G401 (cell line): ENCODE results near the gene PDE3A. TPM values are rescaled to one million over a fixed set of nuclear protein-coding genes. Genes with fewer than 3 reads are reported as not detected.
A peak's percentile ranks its signal among the peaks of the same experiment; 100 is the strongest.
"Not testable (repeated sequence)": the region's sequence is repeated elsewhere in the genome, so short reads cannot be mapped to it uniquely, and the experiment has no call there.

ENCODE experiments used
- DNase-seq: peaks from one replicate; pipeline ENCODE4 v3.0.0-alpha.2; 2015; ENCODE audit warnings: low spot score
- in situ Hi-C: cut with HindIII; loops from 2 replicates; pipeline ENCODE4 v1.10.0; 2016; ENCODE audit warnings: low sequenced_read_pairs, mixed read lengths
- total RNA-seq: library from RNA; depleted of rRNA; stranded (reverse); fragments of >200 nt; shearing (Covaris generic); gene quantifications from 2 replicates; pipeline ENCODE4 v1.2.3, GENCODE V29; 2014

PDE3A gene
- total RNA-seq, 1 experiment from 2014 or later = not detected

GRCh38 chr12:20561871-20562270 lies 193.5 kb downstream of the PDE3A start:
- no peak for DNase-seq
- in situ Hi-C loops = no loop called here

- in situ Hi-C loops = no loop called here
- DNase-seq = no peak
Observed at GRCh38 chr12:20567413-20567812, 199.1 kb downstream of the PDE3A start.

GRCh38 chr12:20572451-20572850 lies 204.1 kb downstream of the PDE3A start:
- in situ Hi-C loops = no loop called here
- no peak for DNase-seq

- DNase-seq = no peak
- in situ Hi-C loops = no loop called here
Observed at GRCh38 chr12:20576528-20576927, 208.2 kb downstream of the PDE3A start.

GRCh38 chr12:20577054-20577453 lies 208.7 kb downstream of the PDE3A start:
- in situ Hi-C loops = no loop called here
- DNase-seq = no peak

GRCh38 chr12:20578142-20578541 lies 209.8 kb downstream of the PDE3A start:
- in situ Hi-C loops = no loop called here
- DNase-seq = no peak

GRCh38 chr12:20585055-20585625 lies 216.8 kb downstream of the PDE3A start:
- in situ Hi-C loops = no loop called here

GRCh38 chr12:20585913-20586312 lies 217.6 kb downstream of the PDE3A start:
- no peak for DNase-seq
- in situ Hi-C loops = no loop called here

More at GRCh38 chr12:20585055-20585625, 216.8 kb downstream of the PDE3A start:
- DNase-seq = no peak

GRCh38 chr12:20588042-20588441 lies 219.7 kb downstream of the PDE3A start:
- peak; percentile 79 for DNase-seq
- in situ Hi-C loops = no loop called here

- in situ Hi-C loops = no loop called here
Observed at GRCh38 chr12:20590570-20590969, 222.2 kb downstream of the PDE3A start.

GRCh38 chr12:20592556-20592955 lies 224.2 kb downstream of the PDE3A start:
- in situ Hi-C loops = no loop called here
- no peak for DNase-seq

More at GRCh38 chr12:20590570-20590969, 222.2 kb downstream of the PDE3A start:
- DNase-seq = no peak

GRCh38 chr12:20593611-20594010 lies 225.3 kb downstream of the PDE3A start:
- DNase-seq = no peak
- in situ Hi-C loops = no loop called here

- no peak for DNase-seq
- in situ Hi-C loops = no loop called here
Observed at GRCh38 chr12:20596061-20596460, 227.7 kb downstream of the PDE3A start.

- no peak for DNase-seq
- in situ Hi-C loops = no loop called here
Observed at GRCh38 chr12:20599757-20600156, 231.4 kb downstream of the PDE3A start.

- in situ Hi-C loops = no loop called here
- peak; percentile 72 for DNase-seq
Observed at GRCh38 chr12:20601668-20602280, 233.4 kb downstream of the PDE3A start.

GRCh38 chr12:20602641-20603391 lies 234.5 kb downstream of the PDE3A start:
- no peak for DNase-seq
- in situ Hi-C loops = no loop called here

- DNase-seq = no peak
- in situ Hi-C loops = no loop called here
Observed at GRCh38 chr12:20604408-20605067, 236.2 kb downstream of the PDE3A start.

GRCh38 chr12:20615020-20615419 lies 246.7 kb downstream of the PDE3A start:
- in situ Hi-C loops, DNase-seq: not testable (repeated sequence)

- DNase-seq = no peak
- in situ Hi-C loops = no loop called here
Observed at GRCh38 chr12:20616093-20616492, 247.8 kb downstream of the PDE3A start.

- DNase-seq = no peak
- in situ Hi-C loops = no loop called here
Observed at GRCh38 chr12:20620261-20620660, 251.9 kb downstream of the PDE3A start.
